ENCODE results near the gene SLC6A12.

The SLC6A12 gene

GRCh38 chr12:212715-213526 lies 1.0 kb downstream of the SLC6A12 start:
- DNase-seq, result no peak

- DNase-seq, result no peak
Observed at GRCh38 chr12:212415-212714, 1.6 kb downstream of the SLC6A12 start.

DNA sequence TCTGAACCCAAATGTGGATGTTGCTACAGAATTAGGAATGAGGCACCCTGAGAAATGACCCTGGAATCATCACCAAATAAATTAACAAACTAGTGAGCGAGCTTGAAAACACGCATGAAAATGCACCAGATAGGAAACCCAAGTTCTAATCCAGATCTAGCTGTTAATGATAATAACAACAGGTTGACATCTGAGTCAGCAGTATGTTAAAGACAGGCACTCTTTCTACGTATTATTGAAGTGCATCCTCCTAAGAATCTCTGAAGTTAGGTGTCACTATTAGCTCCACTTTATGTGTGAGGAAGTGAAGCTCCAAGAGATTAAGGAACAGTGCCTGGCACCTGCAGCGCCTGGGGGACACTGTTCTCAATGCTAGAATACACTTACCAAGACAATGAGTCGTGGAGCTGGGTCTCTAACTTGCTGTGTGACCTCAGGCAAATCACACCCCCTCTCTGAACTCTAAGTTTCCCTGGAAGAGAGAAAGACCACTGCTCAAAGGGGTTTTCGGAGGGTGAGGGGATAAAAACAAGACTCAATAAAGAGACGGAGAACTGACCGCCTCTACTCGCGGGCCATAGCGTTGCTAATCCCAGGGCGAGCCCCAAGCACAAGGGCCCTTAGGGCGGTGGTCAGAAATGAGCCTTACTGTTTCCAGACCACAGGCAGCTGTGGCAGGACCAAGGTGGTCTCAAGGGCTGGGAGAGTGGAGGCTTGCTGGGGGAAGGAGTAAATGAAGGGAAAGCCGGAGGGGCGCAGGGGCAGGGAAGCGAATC lies 2.1 kb downstream of the SLC6A12 start:
- DNase-seq, result no peak

GRCh38 chr12:211142-211465 lies 2.9 kb downstream of the SLC6A12 start:
- no peak for DNase-seq

- DNase-seq, result no peak
Observed at GRCh38 chr12:210277-211141, 3.4 kb downstream of the SLC6A12 start.

DNA sequence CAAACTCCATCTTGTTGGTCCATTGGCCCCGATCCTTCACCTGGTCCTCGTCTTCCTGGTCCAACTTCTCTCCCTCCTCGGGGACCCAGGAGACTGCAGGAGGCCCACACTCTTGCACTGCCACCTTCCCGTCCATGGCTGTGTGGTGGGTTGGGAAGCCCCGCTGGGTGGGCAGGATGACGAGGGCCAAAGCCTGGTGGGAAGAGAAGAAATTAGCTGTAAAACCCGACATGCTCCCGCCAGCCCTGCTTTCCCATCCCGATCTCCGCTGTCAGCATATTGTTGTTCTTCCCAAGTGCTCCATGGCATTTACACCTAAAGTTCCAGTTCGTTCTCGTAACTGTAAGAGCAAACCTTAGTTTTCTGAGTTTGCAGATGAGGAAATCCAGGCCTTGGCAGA lies 4.1 kb downstream of the SLC6A12 start:
- no peak for DNase-seq

- no peak for DNase-seq
Observed at GRCh38 chr12:209246-209645, 4.7 kb downstream of the SLC6A12 start.

DNA sequence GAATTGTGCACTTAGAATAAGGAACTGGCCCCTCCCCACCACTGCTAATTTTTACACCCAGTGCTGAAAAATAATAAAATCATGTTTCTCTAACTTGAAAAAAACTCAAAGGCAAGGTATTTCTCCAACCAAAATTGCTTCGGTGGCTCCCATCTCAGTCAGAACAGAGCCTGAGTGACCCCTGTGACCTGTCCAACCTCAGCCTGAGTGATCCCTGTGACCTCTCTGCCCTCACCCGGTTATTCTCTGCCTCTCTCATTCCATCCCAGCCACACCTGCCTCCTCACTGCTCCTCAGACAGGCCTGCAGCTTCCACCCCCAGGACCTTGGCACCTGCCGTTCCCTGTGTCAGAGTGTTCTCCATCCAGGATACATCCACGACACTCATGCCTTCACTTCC lies 5.1 kb downstream of the SLC6A12 start:
- DNase-seq, result no peak

- no peak for DNase-seq
Observed at GRCh38 chr12:207804-208203, 6.2 kb downstream of the SLC6A12 start.

GRCh38 chr12:206746-207440 lies 7.1 kb downstream of the SLC6A12 start:
- DNase-seq, result no peak

DNA sequence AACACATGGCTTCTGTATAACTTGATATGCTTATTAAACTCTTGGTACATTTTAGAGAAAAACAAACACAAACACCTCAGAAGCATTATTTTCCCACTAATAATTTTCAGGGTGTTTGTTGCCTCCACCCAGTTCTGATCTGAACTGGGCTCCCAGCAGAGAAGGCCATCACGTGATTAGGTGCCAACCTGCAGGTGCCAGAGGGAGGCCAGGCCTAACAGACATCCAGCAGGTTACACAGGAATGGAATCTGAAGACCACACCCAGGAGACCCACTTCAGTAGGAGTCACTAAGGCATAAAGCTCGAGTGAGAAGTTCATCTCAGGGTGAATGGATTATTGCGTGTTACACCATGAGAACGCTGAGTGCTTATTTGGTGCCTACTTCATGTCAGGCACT lies 8.9 kb downstream of the SLC6A12 start:
- no peak for DNase-seq

DNA sequence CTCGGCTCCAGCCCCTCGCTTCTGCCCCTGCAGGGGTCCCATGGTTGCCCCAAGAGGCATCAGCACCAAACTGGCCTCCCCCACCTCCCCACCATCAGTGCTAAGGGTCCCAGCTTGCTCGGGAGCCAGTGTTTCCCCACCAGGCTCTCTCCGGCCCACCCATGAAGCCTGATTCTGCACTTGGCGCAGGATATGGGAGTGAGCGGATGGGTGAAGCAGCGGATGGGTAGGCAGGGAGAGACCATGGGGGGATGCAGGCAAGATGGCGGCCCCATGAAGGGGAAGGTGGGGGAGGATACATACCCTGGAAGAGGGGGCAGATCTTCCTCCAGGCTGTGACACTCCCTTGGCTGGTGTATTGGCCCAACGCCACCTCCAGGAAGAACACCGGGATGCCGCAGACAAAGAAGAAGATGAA lies 9.7 kb downstream of the SLC6A12 start:
- no peak for DNase-seq

GRCh38 chr12:203462-204260 lies 10.3 kb downstream of the SLC6A12 start:
- no peak for DNase-seq

GRCh38 chr12:203074-203461 lies 10.9 kb downstream of the SLC6A12 start:
- no peak for DNase-seq

- no peak for DNase-seq
Observed at GRCh38 chr12:202081-202731, 11.8 kb downstream of the SLC6A12 start.

DNA sequence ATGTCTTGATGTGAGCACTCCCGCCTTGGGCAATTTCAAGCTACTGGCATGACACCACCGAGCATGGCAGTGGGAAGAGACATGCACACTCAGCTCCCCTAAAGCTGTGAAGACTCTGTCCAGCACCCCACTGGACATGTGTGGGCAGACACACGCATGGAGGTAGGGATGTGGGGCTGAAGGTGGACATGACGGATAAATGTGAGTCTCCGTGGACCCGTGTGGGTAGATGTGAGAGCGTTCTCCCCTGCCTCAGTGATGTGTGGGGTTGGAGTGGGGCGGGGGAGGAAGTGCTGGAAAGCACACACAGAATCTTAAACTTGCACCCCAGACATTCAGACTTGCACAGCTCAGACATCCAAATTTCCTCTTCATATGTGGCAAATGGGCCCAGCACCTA lies 12.6 kb downstream of the SLC6A12 start:
- DNase-seq, result no peak

GRCh38 chr12:198705-199104 lies 15.3 kb downstream of the SLC6A12 start:
- DNase-seq, result no peak

DNA sequence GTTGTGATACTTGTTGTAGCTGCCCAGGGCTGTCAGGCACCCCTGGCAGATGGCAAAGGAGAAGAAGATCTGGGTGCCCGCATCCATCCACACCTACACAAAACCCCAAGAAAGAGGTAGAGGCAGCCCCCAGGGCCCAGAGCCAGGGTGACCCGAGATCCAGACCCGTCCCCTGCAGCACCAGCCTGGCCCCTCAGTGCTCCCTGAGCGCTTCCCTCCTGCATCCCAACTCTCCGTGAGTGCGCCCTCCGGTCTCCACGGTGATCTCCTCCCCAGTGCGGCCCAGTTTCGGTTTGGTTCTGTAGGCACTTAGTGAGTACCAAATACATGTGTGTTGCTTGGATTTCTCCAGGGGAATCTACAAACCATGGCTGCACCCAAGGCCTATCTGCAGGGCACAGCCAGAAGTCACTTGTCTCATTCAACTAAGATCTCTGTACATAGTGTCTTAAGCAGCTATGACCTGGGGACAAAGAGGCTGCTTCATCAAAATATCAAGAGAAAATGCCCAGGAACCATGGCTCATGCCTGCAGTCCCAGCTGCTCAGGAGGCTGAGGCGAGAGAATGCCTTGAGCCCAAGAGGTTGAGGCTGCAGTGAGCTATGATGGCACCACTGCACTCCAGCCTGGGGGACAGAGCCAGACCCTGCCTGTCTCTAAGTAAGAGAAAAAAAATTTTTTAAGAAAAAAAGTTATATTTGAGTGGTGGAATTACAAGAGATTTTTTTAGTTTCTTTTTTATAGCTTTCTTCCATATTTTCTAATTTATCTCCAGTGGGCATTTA lies 15.9 kb downstream of the SLC6A12 start:
- DNase-seq, result no peak

- no peak for DNase-seq
Observed at GRCh38 chr12:197347-197746, 16.6 kb downstream of the SLC6A12 start.

GRCh38 chr12:196436-196835 lies 17.5 kb downstream of the SLC6A12 start:
- no peak for DNase-seq

GRCh38 chr12:195951-196350 lies 18.0 kb downstream of the SLC6A12 start:
- no peak for DNase-seq
